Stimulated activated CD4-positive, alpha-beta T cell treated with anti-CD3 and anti-CD28 coated beads, Interleukin-15, amount 100 ng/mL, for 1 hour (primary cell): ENCODE data around the gene NCOR1.

Source experiments
- DNase-seq, 2 donors: peaks; one replicate each; pipeline ENCODE4 v3.0.0-alpha.2; 2020; ENCODE audit warnings: low read depth in 1 of 2, low spot score in 1 of 2

Gene NCOR1

DNA sequence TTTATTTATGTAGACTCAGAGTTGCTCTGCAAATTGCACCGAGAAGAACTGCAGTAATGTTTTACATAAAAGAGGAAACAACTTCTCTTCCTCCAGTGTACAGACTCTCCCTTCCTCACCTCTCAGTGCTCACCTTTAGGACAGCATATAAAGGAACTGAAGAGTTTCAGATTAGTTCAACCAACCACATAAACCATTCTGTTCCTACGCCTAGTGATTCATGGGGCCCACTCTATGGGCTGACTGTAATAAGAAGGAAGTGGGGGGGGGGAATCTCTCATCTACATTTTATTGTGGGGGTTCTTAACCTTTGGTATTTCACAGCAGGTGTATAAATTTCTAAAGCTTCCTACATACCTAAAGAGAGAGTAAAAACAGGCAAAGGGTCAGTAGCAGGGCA, 234.1 kb downstream of the NCOR1 start:
- no peak for DNase-seq
